Measurements from ENCODE around the gene ENHO.

GRCh38 chr9:34514816-34515215, 8.0 kb downstream of the ENHO start:
- TF ChIP-seq CTCF (conservative IDR thresholded peaks at IDR 0.05 in 1 of 2, IDR thresholded peaks at IDR 0.05 in 1 of 2; ENCODE audit: low read depth in 1 of 2, low read length in 2 of 2) = no peak
- TF ChIP-seq EZH2 (IDR thresholded peaks at IDR 0.05; ENCODE audit: low read length, missing control alignments) = no peak
